ENCODE results near the gene VWA8.

Gene VWA8

GRCh38 chr13:41802684-41803444, 158.0 kb downstream of the VWA8 start:
- no peak for TF ChIP-seq CTCF (IDR thresholded peaks at IDR 0.05; ENCODE audit: low read depth, low read length)
- peak; percentile 12 to 96 for DNase-seq (ENCODE audit: low read depth in 2 of 2)

GRCh38 chr13:41802043-41802683, 158.7 kb downstream of the VWA8 start:
- TF ChIP-seq CTCF (IDR thresholded peaks at IDR 0.05; ENCODE audit: low read depth, low read length), result no peak
- DNase-seq (ENCODE audit: low read depth in 2 of 2), result no peak
- no peak overlapping the region for H3K4me3 ChIP-seq (replicated peaks in 1 of 2; ENCODE audit: low read depth in 2 of 2, low read length in 2 of 2)

More at GRCh38 chr13:41802684-41803444, 158.0 kb downstream of the VWA8 start:
- no peak overlapping the region for H3K4me3 ChIP-seq (replicated peaks in 1 of 2; ENCODE audit: low read depth in 2 of 2, low read length in 2 of 2)

GRCh38 chr13:41791056-41791455, 169.9 kb downstream of the VWA8 start:
- TF ChIP-seq CTCF (IDR thresholded peaks at IDR 0.05; ENCODE audit: low read depth, low read length), result no peak
- peak; percentile 11 to 77 for DNase-seq (ENCODE audit: low read depth in 2 of 2)
- H3K4me3 ChIP-seq (replicated peaks in 1 of 2; ENCODE audit: low read depth in 2 of 2, low read length in 2 of 2), result no peak overlapping the region

GRCh38 chr13:41788552-41788951, 172.4 kb downstream of the VWA8 start:
- no peak for TF ChIP-seq CTCF (IDR thresholded peaks at IDR 0.05; ENCODE audit: low read depth, low read length)
- H3K4me3 ChIP-seq (replicated peaks in 1 of 2; ENCODE audit: low read depth in 2 of 2, low read length in 2 of 2), result no peak overlapping the region
- peak in 1 of 2 donors; percentile 43 for DNase-seq (ENCODE audit: low read depth in 2 of 2)

DNA sequence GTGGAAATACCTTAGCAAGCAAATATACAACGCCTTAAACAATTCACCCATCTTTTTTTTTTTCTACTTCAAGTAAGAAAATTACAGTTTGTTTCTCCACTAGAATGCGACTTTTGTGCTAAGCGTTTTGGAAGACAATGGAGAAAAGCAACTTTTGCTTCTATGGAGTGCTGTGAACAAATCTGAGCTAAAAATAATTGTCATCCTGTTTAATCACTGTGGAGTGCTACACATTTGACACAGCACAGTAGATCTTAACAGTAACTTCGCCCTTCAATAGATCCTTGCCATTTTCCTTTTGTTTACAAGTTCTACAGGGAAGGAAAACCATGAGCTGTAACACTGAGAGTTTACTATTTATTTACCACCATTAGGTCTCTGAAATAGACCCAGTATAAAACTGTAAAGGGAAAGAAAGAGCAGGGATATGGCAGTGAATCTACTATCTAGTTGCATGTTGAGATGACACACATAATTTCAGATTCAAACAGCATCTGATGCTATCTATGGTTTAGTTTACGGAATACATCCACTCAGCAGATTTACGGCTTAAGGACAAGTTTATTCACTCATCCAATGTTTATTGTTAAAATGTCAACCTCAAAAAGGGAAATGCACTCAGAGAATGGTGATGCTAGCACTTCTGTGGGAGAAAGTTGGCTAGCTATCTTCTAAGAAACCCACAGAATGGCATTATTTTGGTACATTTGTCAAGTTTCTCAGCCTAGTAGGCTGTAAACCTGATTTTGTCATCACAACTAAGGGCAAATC, 175.3 kb downstream of the VWA8 start:
- no peak for DNase-seq (ENCODE audit: low read depth in 2 of 2)
- H3K4me3 ChIP-seq (replicated peaks in 1 of 2; ENCODE audit: low read depth in 2 of 2, low read length in 2 of 2), result no peak overlapping the region
- no peak for TF ChIP-seq CTCF (IDR thresholded peaks at IDR 0.05; ENCODE audit: low read depth, low read length)

DNA sequence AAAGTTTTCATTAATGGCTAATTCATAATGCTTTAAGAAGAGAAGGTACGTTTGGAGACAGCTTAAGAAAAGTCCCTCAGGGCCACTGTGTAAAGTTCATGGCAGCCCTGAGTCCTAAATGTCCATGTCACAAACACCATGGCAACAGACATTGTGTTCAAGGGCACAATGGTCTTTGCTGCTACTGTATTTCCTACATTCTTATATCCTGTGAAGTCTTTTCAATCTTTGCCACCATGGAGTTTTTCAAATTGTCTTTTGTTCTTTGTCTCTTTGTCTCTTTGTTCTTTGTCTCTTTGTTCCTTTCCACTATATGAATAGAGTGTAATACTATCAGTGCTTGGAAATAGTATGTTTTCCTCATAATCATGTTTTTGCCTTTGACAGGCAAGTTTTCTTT, 178.8 kb downstream of the VWA8 start:
- DNase-seq (ENCODE audit: low read depth in 2 of 2), result no peak
- no peak overlapping the region for H3K4me3 ChIP-seq (replicated peaks in 1 of 2; ENCODE audit: low read depth in 2 of 2, low read length in 2 of 2)
- TF ChIP-seq CTCF (IDR thresholded peaks at IDR 0.05; ENCODE audit: low read depth, low read length), result no peak
